HG03558 (cell line): ENCODE results near the gene ZRANB3.

Source experiments
- ATAC-seq: cut with Tn5 transposase; IDR thresholded peaks from one replicate; pipeline ENCODE4 v1.9.1; 2021; ENCODE audit warnings: moderate number of reproducible peaks; ENCODE audit not compliant: unreplicated experiment; ENCODE audit errors: extremely low read depth

ZRANB3 gene

DNA sequence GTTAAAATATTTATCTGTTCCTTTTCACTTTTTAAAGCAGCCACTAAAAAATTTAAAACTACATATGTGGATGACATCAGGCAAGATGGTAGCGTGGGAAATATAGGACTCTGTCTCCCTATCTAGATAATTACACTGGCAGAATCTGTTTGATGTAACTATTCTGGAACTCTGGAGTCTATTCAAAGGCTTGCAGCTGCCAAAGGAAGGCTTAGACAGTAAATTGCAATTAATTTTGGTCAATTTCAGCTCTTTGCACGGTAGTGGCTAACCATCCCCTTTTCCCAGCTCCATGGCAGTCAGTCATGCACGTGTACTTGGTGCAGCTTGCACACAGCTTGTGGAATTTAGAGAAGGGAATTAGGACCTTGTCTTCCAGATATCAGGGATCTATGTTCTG is 343.7 kb downstream of the ZRANB3 start:
- ATAC-seq = no peak

DNA sequence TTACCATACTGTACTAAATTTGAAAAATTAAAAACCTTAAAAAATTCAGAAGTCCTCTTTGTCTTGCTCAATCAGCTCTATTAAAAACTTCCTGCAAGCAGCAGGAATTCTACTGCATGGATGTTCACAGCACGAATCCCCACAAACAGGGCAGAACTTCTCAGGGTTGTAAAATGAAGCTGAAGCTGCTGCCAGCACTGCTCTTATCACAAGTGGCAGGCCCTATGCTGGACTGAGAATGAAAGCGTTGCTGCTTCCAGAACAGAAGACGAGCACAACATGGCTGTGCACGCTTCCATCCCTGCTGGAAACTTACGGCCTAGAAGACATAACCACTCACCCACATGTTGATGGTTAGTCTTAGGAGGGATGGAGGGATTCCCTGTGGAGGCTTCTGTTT is 345.0 kb downstream of the ZRANB3 start:
- no peak for ATAC-seq

GRCh38 chr2:135183822-135184221 is 347.2 kb downstream of the ZRANB3 start:
- ATAC-seq = no peak

DNA sequence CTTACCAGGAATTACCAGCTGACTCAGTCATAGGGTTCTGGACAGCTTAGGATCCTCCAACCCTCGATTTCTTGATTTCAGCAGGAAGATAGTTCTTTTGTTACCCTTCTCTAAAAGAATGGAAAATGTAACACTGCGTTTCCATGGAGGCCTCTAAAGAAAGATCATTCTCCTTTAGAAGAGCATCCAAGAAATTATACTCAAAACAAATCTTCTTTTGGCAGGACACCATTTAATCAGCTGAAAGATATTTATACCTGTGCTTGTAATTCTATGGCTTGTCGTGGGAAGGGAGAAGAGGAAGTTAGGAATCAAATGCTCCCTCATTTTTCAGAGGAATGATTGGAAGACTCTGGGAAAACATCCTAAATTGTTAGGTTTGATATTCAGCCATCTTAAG is 348.4 kb downstream of the ZRANB3 start:
- no peak for ATAC-seq

- ATAC-seq = no peak
Observed at GRCh38 chr2:135182190-135182589, 348.8 kb downstream of the ZRANB3 start.

DNA sequence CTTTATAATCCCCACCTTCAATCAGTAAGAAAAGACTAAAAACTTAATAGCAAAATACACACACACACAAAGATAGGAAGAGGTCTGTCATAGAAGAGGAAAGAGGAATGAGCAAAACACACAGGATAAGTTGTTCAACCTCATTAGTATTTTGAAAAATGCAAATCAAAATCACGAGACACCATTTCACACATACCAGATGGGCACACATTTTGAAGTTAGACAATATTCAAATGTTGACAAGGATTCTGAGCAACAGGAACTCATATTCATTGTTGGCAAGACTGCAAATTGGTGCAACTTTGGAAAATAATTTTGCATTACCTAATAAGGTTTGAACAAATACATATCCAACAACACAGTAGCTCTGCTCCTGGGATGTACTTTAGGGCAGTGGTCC is 351.3 kb downstream of the ZRANB3 start:
- ATAC-seq = no peak

DNA sequence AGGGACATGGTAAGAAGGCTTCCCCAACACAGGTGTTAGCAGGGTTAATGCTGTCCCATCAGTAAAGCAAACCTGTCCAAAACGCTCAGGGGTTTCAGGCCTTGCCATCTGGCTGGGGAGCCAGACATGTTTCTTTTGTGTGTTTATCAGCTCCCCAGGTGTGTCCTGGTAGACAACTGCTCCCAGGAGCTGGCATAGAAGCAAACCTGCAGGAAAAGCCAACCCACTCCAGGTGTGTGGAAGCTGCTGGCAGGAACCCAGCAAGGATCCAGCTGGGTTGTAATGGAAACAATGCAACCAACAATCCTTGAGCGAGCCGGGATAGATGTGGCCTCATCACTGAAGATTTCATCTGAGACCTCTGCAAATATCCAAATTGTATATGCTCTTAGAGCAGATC is 355.8 kb downstream of the ZRANB3 start:
- ATAC-seq = no peak

DNA sequence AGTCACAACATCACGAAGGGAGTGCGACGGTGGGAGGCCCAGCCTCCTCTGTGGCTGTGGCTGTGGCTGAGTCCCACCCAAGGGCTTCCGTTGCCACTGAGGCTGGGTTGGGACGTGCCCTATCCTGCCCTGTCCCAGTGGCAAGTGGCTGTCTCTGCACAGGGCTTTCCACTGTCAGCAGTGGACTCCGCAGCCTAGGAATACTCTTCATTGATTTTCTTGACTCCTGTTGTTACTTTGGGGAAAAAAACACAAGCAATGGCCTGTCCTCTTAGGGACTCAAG is 356.3 kb downstream of the ZRANB3 start:
- ATAC-seq = no peak

DNA sequence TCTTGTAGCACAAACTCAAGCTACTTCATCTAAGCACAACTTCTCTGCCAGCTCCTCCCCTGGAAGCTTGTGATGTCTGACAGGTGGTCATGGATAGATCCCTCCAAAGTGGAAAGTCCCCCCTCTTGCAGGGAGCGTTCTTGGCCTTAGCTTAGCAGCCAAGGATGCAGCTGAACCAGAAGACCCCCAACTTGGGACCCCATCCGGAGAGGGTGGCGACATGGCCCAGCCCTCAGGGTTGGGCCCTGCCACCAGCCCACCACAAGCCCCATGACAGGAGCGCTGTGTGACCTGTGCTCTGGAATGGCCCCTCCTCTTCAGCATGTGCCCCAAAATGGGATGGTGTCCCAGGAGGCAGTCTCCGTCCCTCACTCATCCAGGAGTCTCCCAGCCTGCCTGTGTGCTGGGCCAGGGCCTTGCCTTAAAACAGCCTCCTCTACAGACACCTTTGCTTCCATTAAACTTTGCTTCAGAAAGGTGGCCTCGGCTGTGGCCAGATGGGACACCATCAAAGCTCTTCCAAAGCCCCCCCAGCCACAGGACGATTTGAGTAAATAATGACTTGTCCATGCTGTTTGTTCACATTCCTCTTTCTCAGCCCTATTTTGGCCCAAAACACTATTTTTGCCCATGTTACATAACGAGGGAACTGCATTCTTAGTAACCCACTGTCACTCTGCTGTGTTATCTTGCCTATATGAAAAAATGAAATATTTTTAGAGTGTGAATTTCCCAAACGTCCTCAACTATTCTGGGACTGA is 356.8 kb downstream of the ZRANB3 start:
- no peak for ATAC-seq

DNA sequence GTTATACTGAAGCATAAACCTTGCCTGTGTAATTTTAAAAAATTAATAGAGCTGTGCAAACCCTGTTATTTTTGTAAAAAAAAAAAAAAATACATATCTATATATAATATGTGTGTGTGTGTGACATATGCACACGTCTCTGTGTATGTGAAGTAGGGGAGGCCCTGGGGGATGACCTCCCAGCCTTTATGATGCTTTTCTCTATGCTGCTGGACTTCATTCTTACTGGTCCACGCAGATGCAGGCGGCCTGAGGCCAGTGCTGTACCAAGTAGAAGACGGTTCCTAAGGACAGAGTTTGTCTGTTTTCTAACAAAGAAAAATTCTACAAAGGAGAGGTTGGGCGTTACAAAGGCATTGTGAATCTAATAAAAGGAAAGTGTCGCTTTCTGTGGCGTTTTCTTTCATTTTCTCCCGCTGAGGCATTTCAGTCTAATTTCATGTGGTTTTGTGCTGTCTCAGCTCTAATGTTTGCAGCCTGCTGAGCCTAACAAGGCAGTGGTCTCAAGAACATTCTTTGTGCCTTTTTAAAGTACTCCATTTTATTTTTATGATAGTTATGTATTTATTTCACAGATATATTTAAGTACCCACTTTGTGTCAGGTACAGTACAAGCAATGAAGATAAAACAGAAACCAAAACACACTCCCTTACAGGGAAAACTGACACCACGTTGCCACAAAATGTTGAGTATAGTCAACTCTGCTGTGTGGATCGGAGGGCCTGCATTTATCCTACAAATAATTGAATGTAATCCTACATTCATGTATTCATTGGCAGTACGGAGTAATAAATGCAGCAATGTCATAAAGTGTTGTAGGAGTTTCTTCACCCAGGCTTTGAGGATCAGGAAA is 360.9 kb downstream of the ZRANB3 start:
- no peak for ATAC-seq

GRCh38 chr2:135168204-135168856 is 362.7 kb downstream of the ZRANB3 start:
- no peak for ATAC-seq

GRCh38 chr2:135167273-135167672 is 363.7 kb downstream of the ZRANB3 start:
- ATAC-seq = no peak

DNA sequence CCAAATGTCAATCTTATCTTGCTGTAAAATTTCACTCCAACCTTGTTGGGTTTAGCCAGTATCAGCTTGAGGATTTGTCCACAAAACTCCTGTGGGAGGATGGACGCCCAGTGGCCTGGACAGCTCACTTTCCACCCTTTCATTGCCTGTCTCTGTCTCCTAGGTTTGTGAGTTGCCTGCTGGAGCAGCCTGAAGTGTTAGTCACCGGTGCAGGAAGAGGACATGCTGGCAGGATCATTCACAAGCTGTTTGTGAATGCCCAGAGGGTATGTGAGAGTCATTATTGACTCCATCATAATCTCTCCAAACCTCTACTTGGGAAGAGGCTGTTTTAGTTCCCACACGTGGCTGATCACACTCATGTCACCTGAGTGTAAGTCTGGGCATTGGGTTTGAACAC is 366.6 kb downstream of the ZRANB3 start:
- no peak for ATAC-seq

- no peak for ATAC-seq
Observed at GRCh38 chr2:135163901-135164300, 367.1 kb downstream of the ZRANB3 start.

DNA sequence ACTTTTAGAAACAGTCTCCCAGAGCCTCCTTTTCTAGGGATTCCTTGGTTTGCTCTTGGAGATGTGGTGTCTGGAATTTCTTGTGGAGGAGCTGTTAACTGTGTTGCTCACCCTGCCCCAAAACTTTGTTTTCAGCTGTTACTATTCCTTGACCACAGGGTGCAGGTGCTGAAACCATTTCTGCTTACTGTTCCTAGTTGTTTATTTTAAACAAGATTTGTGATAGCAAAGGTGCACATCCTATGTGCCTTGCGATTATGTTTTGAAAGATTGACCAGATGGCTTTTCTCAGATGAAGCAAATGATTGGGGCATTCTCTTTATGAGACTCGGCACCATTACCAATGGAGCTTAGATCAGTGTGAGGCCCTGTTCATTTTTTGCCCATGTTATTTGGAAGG is 367.7 kb downstream of the ZRANB3 start:
- ATAC-seq = no peak

- no peak for ATAC-seq
Observed at GRCh38 chr2:135162786-135163185, 368.2 kb downstream of the ZRANB3 start.

DNA sequence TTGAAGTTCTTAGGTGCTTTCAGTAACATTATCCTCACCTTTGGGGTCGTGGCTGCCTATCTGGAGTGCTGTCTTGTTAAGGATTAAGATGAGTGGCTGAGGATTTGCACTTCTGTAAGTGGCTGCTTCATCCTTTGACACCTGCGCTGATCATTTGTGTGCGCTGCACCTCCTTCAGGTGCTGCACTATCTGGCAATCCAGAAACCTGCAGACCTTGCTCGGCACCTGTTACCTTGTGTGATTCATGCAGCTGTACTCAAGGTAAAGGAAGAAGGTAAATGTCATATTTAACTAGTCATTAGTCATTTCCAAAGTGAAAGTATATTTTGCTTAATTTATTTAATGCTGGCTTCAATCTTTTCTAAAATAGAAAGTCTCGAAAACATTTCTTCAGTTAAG is 368.6 kb downstream of the ZRANB3 start:
- ATAC-seq = no peak

GRCh38 chr2:135159191-135159590 is 371.8 kb downstream of the ZRANB3 start:
- ATAC-seq = no peak

DNA sequence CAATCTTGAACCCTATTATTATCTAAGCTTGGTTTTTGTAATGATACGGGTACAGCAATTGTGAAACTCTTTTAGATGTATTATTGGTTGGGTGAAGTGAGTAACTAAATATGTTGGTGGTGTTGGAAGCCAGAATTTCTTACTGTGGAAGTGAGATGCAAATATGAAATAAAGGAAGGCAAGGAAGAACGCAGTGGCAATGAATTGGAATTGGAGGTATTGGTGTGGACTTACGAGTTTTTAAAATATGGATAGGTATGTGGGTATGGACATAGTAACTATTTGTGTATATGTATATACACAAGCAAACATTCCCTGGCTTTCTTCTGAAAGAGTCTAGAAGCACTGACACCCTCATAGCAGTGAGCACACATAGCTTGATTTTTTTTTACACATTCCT is 373.2 kb downstream of the ZRANB3 start:
- no peak for ATAC-seq

DNA sequence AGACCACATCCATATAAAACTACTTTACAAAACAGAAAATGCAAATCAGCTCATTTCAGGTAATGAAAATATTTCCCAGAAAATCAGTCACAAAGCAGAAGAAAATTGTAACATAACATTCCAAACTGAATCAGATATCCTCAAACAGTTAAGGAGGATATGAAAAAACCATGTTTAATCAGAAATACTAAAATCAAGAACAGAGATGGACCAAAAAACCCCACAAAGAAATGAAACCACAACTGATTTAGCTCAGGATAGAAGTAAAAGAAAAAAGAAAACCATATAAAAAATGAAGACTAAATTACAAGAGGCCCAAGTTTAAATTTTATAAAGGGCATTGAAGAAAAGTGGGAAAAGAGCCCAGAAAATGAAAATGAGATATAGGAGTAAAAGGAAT is 376.1 kb downstream of the ZRANB3 start:
- no peak for ATAC-seq

- ATAC-seq = no peak
Observed at GRCh38 chr2:135152361-135152760, 378.7 kb downstream of the ZRANB3 start.
